Measurements from ENCODE around the gene COA1. TPM values are rescaled to one million over a fixed set of nuclear protein-coding genes. Genes with fewer than 3 reads are reported as not detected.

The COA1 gene
- total and polyA plus RNA-seq, 9 of the 15 experiments (the other 6 are each of a cell fraction or from before 2014, with no cell fraction given) = 98.9 to 463 (median 181) TPM

- no peak overlapping the region for H3K4me2 ChIP-seq (ENCODE audit: insufficient read depth, low read length)
- ChIA-PET POLR2A (interaction anchor here (0.6 to 1.7 kb wide), 6 partner anchors 8 to 357 kb away, joined by 3 to 5 read pairs (median 3); partner anchors contain the start of gene STK17A), CTCF (ENCODE audit: low intra/inter-chr PET ratio) (no interaction called here)
- peaks cover 97% of the 10 kb centered on the region for H3K79me2 ChIP-seq (ENCODE audit: control insufficient read depth, insufficient read depth, low read length)
- DNase-seq (ENCODE audit: extremely low read depth in 1 of 4, low spot score in 3 of 4) (no peak), FAIRE-seq (no peak), ATAC-seq (no peak)
- no peaks in the 10 kb centered on the region for H3K9me1 ChIP-seq (ENCODE audit: control insufficient read depth, insufficient read depth, low read length)
- BruUV-seq (replicated peaks) = no TSS peak
- H3K9me3 ChIP-seq (replicated peaks; ENCODE audit: control insufficient read depth, insufficient read depth, low read depth, low read length) = no peaks in the 10 kb centered on the region; the same call in 1 of the 2 replicates
- no peaks in the 10 kb centered on the region for H3K4me1 ChIP-seq (replicated peaks in 1 of 2; ENCODE audit: control insufficient read depth in 2 of 2, insufficient read depth in 2 of 2, low read length in 2 of 2)
- H3K27ac ChIP-seq (ENCODE audit: extremely low read depth, low read depth, low read length) = no peak overlapping the region
- no peak overlapping the region for H3K4me3 ChIP-seq
- 0 out of 3 replicates have a peak, but pooled peaks cover 5% of the 10 kb centered on the region for H3K36me3 ChIP-seq (ENCODE audit: control insufficient read depth, insufficient read depth, low read length)
- no peak overlapping the region for H2AFZ ChIP-seq (ENCODE audit: low read depth, low read length)
- intact Hi-C loops (cut with micrococcal nuclease) = no loop called here
- WGBS (ENCODE audit: insufficient coverage, low coverage, missing lambda C conversion rate) = 9% methylated on average over 2 of the region's 2 CpGs
- no peaks in the 10 kb centered on the region for H3K27me3 ChIP-seq (ENCODE audit: control insufficient read depth in 2 of 2, insufficient read depth in 2 of 2, low read length in 2 of 2)
- no peak overlapping the region for H3K9ac ChIP-seq (ENCODE audit: insufficient read depth in 1 of 2, low read depth in 2 of 2, low read length in 2 of 2)
- H4K20me1 ChIP-seq (replicated peaks; ENCODE audit: control insufficient read depth, insufficient read depth, low read length) = peaks cover 14% of the 10 kb centered on the region; the same call in 1 of the 2 replicates
- in situ Hi-C loops (cut with MboI) = no loop called here
- no peak for TF ChIP-seq USF2 (CRISPR knock-in tag; IDR thresholded peaks at IDR 0.05)
- TF ChIP-seq COPS2 (conservative IDR thresholded peaks at IDR 0.05) = no peak
- TF ChIP-seq ATF1 (CRISPR knock-in tag; IDR thresholded peaks at IDR 0.05) = no peak
- no peak for TF ChIP-seq ATF1 (tag; IDR thresholded peaks at IDR 0.05)
- no peak for TF ChIP-seq LCOR (CRISPR knock-in tag; IDR thresholded peaks at IDR 0.05)
- TF ChIP-seq SOX6 (IDR thresholded peaks at IDR 0.05) = no peak
- TF ChIP-seq ZC3H4 (CRISPR knock-in tag; IDR thresholded peaks at IDR 0.05; ENCODE audit: borderline replicate concordance) = no peak
- TF ChIP-seq ZNF586 (CRISPR knock-in tag; conservative IDR thresholded peaks at IDR 0.05) = no peak
- no peak for TF ChIP-seq ZNF174 (CRISPR knock-in tag; IDR thresholded peaks at IDR 0.05)
- TF ChIP-seq USF1 (CRISPR knock-in tag; IDR thresholded peaks at IDR 0.05) = no peak
- TF ChIP-seq ZZZ3 (IDR thresholded peaks at IDR 0.05) = no peak
- TF ChIP-seq, protein P1, sequence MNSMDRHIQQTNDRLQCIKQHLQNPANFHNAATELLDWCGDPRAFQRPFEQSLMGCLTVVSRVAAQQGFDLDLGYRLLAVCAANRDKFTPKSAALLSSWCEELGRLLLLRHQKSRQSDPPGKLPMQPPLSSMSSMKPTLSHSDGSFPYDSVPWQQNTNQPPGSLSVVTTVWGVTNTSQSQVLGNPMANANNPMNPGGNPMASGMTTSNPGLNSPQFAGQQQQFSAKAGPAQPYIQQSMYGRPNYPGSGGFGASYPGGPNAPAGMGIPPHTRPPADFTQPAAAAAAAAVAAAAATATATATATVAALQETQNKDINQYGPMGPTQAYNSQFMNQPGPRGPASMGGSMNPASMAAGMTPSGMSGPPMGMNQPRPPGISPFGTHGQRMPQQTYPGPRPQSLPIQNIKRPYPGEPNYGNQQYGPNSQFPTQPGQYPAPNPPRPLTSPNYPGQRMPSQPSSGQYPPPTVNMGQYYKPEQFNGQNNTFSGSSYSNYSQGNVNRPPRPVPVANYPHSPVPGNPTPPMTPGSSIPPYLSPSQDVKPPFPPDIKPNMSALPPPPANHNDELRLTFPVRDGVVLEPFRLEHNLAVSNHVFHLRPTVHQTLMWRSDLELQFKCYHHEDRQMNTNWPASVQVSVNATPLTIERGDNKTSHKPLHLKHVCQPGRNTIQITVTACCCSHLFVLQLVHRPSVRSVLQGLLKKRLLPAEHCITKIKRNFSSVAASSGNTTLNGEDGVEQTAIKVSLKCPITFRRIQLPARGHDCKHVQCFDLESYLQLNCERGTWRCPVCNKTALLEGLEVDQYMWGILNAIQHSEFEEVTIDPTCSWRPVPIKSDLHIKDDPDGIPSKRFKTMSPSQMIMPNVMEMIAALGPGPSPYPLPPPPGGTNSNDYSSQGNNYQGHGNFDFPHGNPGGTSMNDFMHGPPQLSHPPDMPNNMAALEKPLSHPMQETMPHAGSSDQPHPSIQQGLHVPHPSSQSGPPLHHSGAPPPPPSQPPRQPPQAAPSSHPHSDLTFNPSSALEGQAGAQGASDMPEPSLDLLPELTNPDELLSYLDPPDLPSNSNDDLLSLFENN (IDR thresholded peaks at IDR 0.05; ENCODE audit: low read depth in 2 of 2, low read length in 2 of 2) = no peak
- TF ChIP-seq EZH2 (IDR thresholded peaks at IDR 0.05; ENCODE audit: borderline replicate concordance, low read depth, low read length) = no peak
- TF ChIP-seq ZNF232 (CRISPR knock-in tag; IDR thresholded peaks at IDR 0.05) = no peak
- no peak for TF ChIP-seq CBFB (CRISPR knock-in tag; IDR thresholded peaks at IDR 0.05)
- no peak for TF ChIP-seq TCFL5 (CRISPR knock-in tag; conservative IDR thresholded peaks at IDR 0.05)
- TF ChIP-seq CBX2 (IDR thresholded peaks at IDR 0.05; ENCODE audit: insufficient read depth, low read length, poor library complexity, severe bottlenecking) = no peak
Measured at GRCh38 chr7:43692582-43693373, 36.5 kb downstream of the COA1 start.
